ENCODE results near the gene CXCL13.
A peak's percentile ranks its signal among the peaks of the same experiment; 100 is the strongest.

DNA sequence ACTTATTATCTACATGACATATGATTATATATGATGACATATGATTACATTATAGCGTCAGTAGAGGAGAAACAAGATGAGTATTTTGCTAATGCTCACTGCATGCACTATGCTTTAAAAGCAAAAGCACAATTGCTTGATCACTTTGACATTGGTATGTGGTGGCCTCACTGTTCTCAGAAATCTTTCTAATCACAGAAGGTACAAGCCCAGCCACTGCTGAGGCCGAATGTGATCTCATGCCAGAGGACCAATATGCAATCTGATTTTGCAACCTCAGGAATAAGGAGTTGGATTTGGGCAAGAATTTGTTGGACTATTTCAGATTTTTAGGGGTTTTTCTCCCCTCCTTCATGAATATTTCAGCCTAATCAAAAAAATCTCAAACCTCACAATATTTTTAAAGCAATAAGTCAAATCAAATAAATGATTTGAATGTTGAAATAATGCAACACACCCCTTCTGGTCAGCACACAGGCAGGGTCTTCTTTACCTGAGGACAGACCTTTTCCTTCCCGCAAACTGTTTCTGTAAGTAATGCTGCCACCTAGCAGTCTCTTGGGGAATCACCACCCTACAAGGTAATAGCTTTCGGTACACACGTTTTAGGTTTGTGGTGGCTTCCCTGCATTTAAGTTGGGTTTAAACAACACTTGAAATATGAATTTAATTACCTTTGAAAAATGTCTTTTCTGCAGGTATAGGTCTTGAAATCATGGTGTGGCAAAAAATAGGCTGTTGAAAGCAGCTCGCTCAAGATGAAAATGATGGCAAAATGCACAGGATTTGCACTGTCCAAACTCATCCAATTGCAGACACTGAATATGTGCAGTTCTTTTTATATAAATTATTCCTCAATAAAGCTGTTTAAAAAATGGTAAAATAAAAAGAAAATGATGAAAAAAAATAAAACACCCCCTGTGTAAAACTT is 4.8 kb upstream of the CXCL13 start:
- TF ChIP-seq, protein P1, sequence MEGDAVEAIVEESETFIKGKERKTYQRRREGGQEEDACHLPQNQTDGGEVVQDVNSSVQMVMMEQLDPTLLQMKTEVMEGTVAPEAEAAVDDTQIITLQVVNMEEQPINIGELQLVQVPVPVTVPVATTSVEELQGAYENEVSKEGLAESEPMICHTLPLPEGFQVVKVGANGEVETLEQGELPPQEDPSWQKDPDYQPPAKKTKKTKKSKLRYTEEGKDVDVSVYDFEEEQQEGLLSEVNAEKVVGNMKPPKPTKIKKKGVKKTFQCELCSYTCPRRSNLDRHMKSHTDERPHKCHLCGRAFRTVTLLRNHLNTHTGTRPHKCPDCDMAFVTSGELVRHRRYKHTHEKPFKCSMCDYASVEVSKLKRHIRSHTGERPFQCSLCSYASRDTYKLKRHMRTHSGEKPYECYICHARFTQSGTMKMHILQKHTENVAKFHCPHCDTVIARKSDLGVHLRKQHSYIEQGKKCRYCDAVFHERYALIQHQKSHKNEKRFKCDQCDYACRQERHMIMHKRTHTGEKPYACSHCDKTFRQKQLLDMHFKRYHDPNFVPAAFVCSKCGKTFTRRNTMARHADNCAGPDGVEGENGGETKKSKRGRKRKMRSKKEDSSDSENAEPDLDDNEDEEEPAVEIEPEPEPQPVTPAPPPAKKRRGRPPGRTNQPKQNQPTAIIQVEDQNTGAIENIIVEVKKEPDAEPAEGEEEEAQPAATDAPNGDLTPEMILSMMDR (conservative IDR thresholded peaks at IDR 0.05; ENCODE audit: low read depth, low read length), result peak; percentile 65
- no peak for TF ChIP-seq EZH2 (IDR thresholded peaks at IDR 0.05; ENCODE audit: borderline replicate concordance, low read depth, low read length, poor library complexity, severe bottlenecking)

Measured in A673 (cell line).